Measurements from ENCODE around the gene WDR20. TPM values are rescaled to one million over a fixed set of nuclear protein-coding genes. Genes with fewer than 3 reads are reported as not detected.

The WDR20 gene
- total RNA-seq, 6 donors from 2014 or later, result 16.3 to 28.8 (median 20.6) TPM

GRCh38 chr14:102196902-102197230 is 57.2 kb downstream of the WDR20 start:
- 82 to 93% methylated on average over 4 of the region's 4 CpGs for WGBS, 2 donors
- Histone ChIP-seq H3K36me3 (peaks cover 0 to 40% (median 25%) of the 10 kb centered on the region in 4 donors), H3K4me1 (peaks cover 0 to 8% (median 6%) of the 10 kb centered on the region in 4 donors), H3K27ac (no peak overlapping the region), H3K27me3 (no peaks in the 10 kb centered on the region), H3K4me3 (no peak overlapping the region), H3K9me3 (no peaks in the 10 kb centered on the region)
- DNase-seq, result no peak
- TF ChIP-seq EP300 (IDR thresholded peaks at IDR 0.05), result no peak
- no peak for TF ChIP-seq POLR2AphosphoS5 (IDR thresholded peaks at IDR 0.05)
- TF ChIP-seq CTCF (IDR thresholded peaks at IDR 0.05), result no peak
- no peak for ATAC-seq (ENCODE audit: low FRiP score in 2 of 2)

GRCh38 chr14:102197317-102197853 is 57.7 kb downstream of the WDR20 start:
- Histone ChIP-seq H3K4me3 (no peak overlapping the region), H3K27me3 (no peaks in the 10 kb centered on the region), H3K9me3 (no peaks in the 10 kb centered on the region), H3K27ac (no peak overlapping the region), H3K4me1 (peaks cover 0 to 8% (median 6%) of the 10 kb centered on the region in 4 donors), H3K36me3 (peaks cover 0 to 41% (median 25%) of the 10 kb centered on the region in 4 donors)
- WGBS, 2 donors, result 70 to 91% methylated on average over 5 of the region's 5 CpGs
- DNase-seq, result no peak
- no peak for TF ChIP-seq POLR2A (IDR thresholded peaks at IDR 0.05)
- TF ChIP-seq CTCF (IDR thresholded peaks at IDR 0.05), result no peak
- TF ChIP-seq POLR2AphosphoS5 (IDR thresholded peaks at IDR 0.05), result no peak
- TF ChIP-seq EP300 (IDR thresholded peaks at IDR 0.05), result no peak
- ATAC-seq (ENCODE audit: low FRiP score in 2 of 2), result no peak

- TF ChIP-seq EP300 (IDR thresholded peaks at IDR 0.05), result no peak
- no peak for TF ChIP-seq POLR2A (IDR thresholded peaks at IDR 0.05)
- TF ChIP-seq POLR2AphosphoS5 (IDR thresholded peaks at IDR 0.05), result no peak
- TF ChIP-seq CTCF (IDR thresholded peaks at IDR 0.05), result no peak
- Histone ChIP-seq H3K9me3 (no peaks in the 10 kb centered on the region), H3K27me3 (no peaks in the 10 kb centered on the region), H3K4me3 (no peak overlapping the region), H3K4me1 (peaks cover 0 to 6% (median under 1%) of the 10 kb centered on the region in 4 donors), H3K27ac (no peak overlapping the region), H3K36me3 (peaks cover 0 to 50% (median 32%) of the 10 kb centered on the region in 4 donors)
- ATAC-seq (ENCODE audit: low FRiP score in 2 of 2) (no peak), DNase-seq (no peak)
- 62 to 68% methylated on average over 9 of the region's 9 CpGs for WGBS, 2 donors
Measured at GRCh38 chr14:102200690-102201352, 61.1 kb downstream of the WDR20 start.

- TF ChIP-seq EP300 (IDR thresholded peaks at IDR 0.05), result no peak
- TF ChIP-seq POLR2A (IDR thresholded peaks at IDR 0.05), result no peak
- no peak for TF ChIP-seq POLR2AphosphoS5 (IDR thresholded peaks at IDR 0.05)
- no peak for TF ChIP-seq CTCF (IDR thresholded peaks at IDR 0.05)
- Histone ChIP-seq H3K9me3 (no peaks in the 10 kb centered on the region), H3K36me3 (peaks cover 0 to 53% (median 33%) of the 10 kb centered on the region in 4 donors), H3K4me1 (peaks cover 0 to 3% (median 0%) of the 10 kb centered on the region in 4 donors), H3K27me3 (no peaks in the 10 kb centered on the region), H3K27ac (no peak overlapping the region), H3K4me3 (no peak overlapping the region)
- ATAC-seq (ENCODE audit: low FRiP score in 2 of 2) (no peak), DNase-seq (no peak)
- WGBS, 2 donors, result 78 to 89% methylated on average over 9 of the region's 9 CpGs
Measured at GRCh38 chr14:102201353-102201738, 61.6 kb downstream of the WDR20 start.

- no peak for DNase-seq
Measured at GRCh38 chr14:102201776-102202175, 62.1 kb downstream of the WDR20 start.

More at GRCh38 chr14:102201776-102202175, 62.1 kb downstream of the WDR20 start:
- Histone ChIP-seq H3K9me3 (no peaks in the 10 kb centered on the region), H3K36me3 (peaks cover 0 to 53% (median 30%) of the 10 kb centered on the region in 4 donors), H3K27me3 (no peaks in the 10 kb centered on the region), H3K4me3 (no peak overlapping the region), H3K27ac (no peak overlapping the region), H3K4me1 (no peaks in the 10 kb centered on the region)
- TF ChIP-seq EP300 (IDR thresholded peaks at IDR 0.05), result no peak
- no peak for TF ChIP-seq POLR2A (IDR thresholded peaks at IDR 0.05)
- no peak for TF ChIP-seq POLR2AphosphoS5 (IDR thresholded peaks at IDR 0.05)
- no peak for TF ChIP-seq CTCF (IDR thresholded peaks at IDR 0.05)
- ATAC-seq (ENCODE audit: low FRiP score in 2 of 2), result peak in 1 of 2 donors; percentile 8
- WGBS, 2 donors, result 81 to 89% methylated on average over 4 of the region's 4 CpGs
